Measurements from ENCODE around the gene SPEN.

SPEN gene

DNA sequence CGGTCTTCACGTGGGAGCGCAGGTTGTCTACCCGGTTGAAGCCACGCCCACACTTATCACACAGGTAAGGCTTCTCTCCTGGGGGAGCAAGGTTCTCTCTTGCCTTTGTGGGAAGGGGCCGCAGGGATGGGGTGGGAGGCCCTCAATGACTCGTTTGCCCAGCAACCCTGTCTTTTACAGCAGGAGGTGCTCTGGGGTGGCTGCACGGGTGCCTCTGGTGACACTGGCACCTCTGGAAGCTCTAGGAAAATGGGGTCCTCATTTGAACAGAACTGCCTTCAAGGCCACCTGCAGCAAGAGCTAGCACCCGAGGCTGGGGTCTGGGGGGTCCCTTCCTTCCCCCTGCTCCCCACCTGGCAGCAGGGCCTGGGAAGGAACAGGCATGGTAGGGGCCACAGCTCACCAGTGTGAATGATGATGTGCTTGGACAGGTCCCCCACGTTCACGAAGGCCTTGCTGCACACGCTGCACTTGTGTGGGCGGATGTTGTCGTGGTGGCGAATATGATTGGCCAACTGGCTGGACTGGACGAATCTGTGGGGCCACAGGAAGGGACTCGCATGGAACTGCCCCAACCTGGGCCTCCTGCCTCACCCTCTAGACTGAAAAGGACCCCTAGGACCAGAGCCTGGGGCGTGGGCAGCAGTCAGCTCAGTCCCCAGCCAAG lies 95.3 kb downstream of the SPEN start:
- Mint-ChIP-seq H3K4me3 (no peak overlapping the region), H3K27me3 (ENCODE audit: low read depth, poor library complexity) (no peaks in the 10 kb centered on the region), H3K27ac (no peak overlapping the region), H3K36me3 (ENCODE audit: low read depth) (peaks cover 36% of the 10 kb centered on the region), H3K4me1 (peaks cover 10% of the 10 kb centered on the region), H3K9me3 (no peaks in the 10 kb centered on the region)
- TF ChIP-seq, protein P1, sequence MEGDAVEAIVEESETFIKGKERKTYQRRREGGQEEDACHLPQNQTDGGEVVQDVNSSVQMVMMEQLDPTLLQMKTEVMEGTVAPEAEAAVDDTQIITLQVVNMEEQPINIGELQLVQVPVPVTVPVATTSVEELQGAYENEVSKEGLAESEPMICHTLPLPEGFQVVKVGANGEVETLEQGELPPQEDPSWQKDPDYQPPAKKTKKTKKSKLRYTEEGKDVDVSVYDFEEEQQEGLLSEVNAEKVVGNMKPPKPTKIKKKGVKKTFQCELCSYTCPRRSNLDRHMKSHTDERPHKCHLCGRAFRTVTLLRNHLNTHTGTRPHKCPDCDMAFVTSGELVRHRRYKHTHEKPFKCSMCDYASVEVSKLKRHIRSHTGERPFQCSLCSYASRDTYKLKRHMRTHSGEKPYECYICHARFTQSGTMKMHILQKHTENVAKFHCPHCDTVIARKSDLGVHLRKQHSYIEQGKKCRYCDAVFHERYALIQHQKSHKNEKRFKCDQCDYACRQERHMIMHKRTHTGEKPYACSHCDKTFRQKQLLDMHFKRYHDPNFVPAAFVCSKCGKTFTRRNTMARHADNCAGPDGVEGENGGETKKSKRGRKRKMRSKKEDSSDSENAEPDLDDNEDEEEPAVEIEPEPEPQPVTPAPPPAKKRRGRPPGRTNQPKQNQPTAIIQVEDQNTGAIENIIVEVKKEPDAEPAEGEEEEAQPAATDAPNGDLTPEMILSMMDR (IDR thresholded peaks at IDR 0.05), result no peak
- no peak for DNase-seq

DNA sequence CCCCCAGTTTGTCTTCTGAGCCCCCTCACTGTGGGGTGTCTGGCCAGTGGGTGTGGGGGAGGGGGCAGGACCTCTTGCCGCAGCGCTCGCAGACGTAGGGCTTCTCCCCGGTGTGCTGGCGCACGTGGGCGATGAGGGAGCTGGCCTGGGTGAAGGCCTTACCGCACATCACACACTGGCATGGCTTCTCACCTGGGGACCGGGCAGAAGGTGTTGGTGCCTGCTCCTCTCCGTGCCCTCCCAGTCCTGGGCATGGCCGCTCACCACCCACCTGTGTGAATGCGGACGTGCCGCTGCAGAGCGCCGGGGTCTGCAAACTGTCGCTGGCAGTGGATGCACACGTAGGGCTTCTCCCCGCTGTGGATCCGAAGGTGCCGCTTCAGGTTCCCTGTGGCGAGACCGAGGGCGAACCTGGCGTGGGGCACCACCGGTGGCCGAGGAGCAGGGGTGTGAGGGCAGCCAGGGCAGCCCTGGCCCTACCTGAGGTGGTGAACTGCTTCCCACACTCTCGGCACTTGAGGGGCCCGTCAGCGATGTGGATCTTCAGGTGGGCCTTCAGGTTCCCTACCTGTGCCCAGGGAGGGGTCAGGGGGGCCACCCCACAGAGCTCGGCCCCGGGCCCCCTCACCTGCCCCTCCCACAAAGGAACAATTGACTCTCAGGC lies 96.0 kb downstream of the SPEN start:
- Mint-ChIP-seq H3K27me3 (ENCODE audit: low read depth, poor library complexity) (no peaks in the 10 kb centered on the region), H3K4me1 (peaks cover 17% of the 10 kb centered on the region), H3K36me3 (ENCODE audit: low read depth) (peaks cover 39% of the 10 kb centered on the region), H3K4me3 (no peak overlapping the region), H3K9me3 (no peaks in the 10 kb centered on the region), H3K27ac (no peak overlapping the region)
- TF ChIP-seq, protein P1 (IDR thresholded peaks at IDR 0.05), result no peak
- DNase-seq, result no peak

DNA sequence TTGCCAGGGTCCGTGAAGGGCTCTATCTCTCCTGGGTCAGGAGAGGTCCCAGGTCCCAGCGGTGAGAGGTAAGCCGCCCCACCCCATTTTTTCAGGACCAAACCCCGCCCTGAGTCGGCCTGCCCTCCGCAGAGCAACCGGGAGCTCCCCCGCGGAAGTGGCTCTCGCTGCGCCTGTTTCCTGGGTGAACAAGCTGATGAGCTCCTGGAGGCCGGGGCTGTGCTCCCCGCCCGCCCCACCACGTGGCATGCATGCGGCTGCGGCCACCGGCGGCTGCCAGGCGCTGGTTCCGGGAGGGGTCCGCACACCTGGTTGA lies 96.4 kb downstream of the SPEN start:
- peaks cover 21% of the 10 kb centered on the region for H3K4me1 Mint-ChIP-seq
- no peaks in the 10 kb centered on the region for H3K9me3 Mint-ChIP-seq
- H3K4me3 Mint-ChIP-seq, result no peak overlapping the region
- H3K27ac Mint-ChIP-seq, result no peak overlapping the region
- TF ChIP-seq, protein P1 (IDR thresholded peaks at IDR 0.05), result no peak
- H3K36me3 Mint-ChIP-seq (ENCODE audit: low read depth), result peaks cover 43% of the 10 kb centered on the region
- H3K27me3 Mint-ChIP-seq (ENCODE audit: low read depth, poor library complexity), result no peaks in the 10 kb centered on the region
- DNase-seq, result no peak

DNA sequence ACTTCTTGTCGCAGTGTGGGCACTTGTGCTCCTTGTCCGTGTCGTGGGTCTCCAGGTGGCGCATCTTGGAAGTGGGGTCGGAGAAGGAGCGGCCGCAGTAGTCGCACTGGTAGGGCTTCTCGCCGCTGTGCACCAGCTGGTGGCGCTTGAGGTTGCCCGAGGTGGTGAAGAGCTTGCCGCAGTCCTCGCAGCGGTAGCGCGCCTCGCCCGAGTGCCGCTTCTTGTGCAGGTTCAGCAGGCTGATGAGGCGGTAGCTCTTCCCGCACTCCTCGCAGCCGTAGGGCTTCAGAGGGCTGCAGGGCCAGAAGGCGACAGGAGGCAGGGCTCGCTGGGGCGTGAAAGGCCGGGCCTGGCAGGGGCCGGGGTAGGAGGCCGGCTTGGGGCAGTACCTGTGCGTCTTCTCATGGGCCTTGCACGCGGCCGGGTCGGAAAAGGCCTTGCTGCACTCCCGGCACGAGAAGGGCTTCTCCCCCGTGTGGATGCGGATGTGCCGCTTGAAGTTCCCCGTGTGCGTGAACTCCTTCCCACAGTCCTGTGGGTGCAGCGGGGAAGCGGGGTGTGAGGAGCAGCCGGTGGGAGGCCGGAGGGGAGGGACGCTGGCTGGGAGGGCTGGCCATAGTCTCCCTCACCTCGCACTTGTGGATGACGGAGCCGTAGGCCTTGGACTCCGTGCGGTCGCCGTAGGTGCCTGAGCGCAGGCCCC lies 97.0 kb downstream of the SPEN start:
- TF ChIP-seq, protein P1 (IDR thresholded peaks at IDR 0.05), result no peak
- Mint-ChIP-seq H3K36me3 (ENCODE audit: low read depth) (peaks cover 41% of the 10 kb centered on the region), H3K4me1 (peaks cover 21% of the 10 kb centered on the region), H3K9me3 (no peaks in the 10 kb centered on the region), H3K27ac (no peak overlapping the region), H3K4me3 (no peak overlapping the region), H3K27me3 (ENCODE audit: low read depth, poor library complexity) (no peaks in the 10 kb centered on the region)
- DNase-seq, result no peak

DNA sequence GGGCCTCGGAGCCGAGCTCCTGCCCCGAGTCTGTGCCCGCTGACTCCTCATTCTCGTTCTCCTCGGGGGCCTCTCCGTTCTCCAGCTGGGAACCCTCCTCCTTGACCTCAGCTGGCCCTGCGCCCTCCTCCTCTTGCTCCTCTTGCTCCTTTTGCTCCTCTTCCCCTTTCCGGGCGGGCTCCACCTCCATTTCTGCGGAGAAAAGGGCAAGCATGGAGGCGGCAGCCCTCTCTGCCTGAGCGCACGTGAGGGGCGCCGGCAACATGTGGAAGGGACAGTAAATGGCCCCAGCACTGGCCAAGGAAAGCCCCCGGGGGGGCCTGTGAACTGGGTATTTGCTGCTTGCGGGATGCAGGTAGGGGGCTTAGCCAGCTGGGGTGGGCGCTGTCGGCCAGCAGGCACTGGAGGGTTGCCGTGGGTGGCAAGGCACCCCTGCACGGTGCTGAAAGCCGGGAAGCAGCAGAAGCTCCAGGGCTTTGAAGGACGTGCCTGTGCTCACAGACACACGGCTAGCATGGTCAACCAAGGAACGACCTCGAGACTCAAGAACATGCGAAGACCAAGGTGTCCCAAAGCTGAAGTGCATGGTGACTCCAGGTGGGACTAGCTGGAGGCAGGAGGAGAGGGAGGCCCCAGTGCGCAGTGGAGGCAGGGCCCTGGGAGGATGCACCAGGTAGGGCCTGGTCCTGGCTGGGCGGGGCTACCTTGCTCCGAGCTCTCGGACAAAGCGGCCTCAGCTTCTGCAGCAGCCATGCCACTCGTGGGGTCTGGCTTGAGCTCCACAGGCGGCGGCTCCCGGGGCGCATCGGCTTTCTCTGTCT lies 97.7 kb downstream of the SPEN start:
- no peak for DNase-seq
- Mint-ChIP-seq H3K4me1 (peaks cover 28% of the 10 kb centered on the region), H3K36me3 (ENCODE audit: low read depth) (peaks cover 33% of the 10 kb centered on the region), H3K27me3 (ENCODE audit: low read depth, poor library complexity) (peaks cover 3% of the 10 kb centered on the region), H3K27ac (no peak overlapping the region), H3K9me3 (no peaks in the 10 kb centered on the region), H3K4me3 (no peak overlapping the region)
- TF ChIP-seq, protein P1 (IDR thresholded peaks at IDR 0.05), result no peak

Data from nephron progenitor cell (in vitro differentiated cells).